Subcutaneous adipose tissue (tissue), 4 donors: Measurements from ENCODE around the gene TJP1. TPM values are rescaled to one million over a fixed set of nuclear protein-coding genes. Genes with fewer than 3 reads are reported as not detected.

Experiments used
- CTCF ChIP-seq: fragments of 450-650 bp; IDR thresholded peaks from one replicate; pipeline ENCODE4 v1.5.1; 2016; ENCODE audit warnings: low read depth, mild to moderate bottlenecking, control low read depth, antibody characterized with exemption, moderate library complexity
- total RNA-seq, 4 donors: library from RNA; depleted of rRNA; stranded (reverse); fragments of >200 nt; gene quantifications; one replicate each; pipeline ENCODE4 v1.1.0, GENCODE V29; 2016

Gene TJP1
- total RNA-seq, 4 donors from 2014 or later = 59.2 to 138 (median 121) TPM

- TF ChIP-seq CTCF = no peak
Observed at GRCh38 chr15:29749365-29750086, 72.7 kb downstream of the TJP1 start.

- no peak for TF ChIP-seq CTCF
Observed at GRCh38 chr15:29747837-29748417, 74.3 kb downstream of the TJP1 start.

GRCh38 chr15:29743475-29743874, 78.8 kb downstream of the TJP1 start:
- TF ChIP-seq CTCF = no peak

- TF ChIP-seq CTCF = no peak
Observed at GRCh38 chr15:29740692-29741311, 81.5 kb downstream of the TJP1 start.

GRCh38 chr15:29736744-29737020, 85.6 kb downstream of the TJP1 start:
- TF ChIP-seq CTCF = no peak

GRCh38 chr15:29736012-29736743, 86.1 kb downstream of the TJP1 start:
- no peak for TF ChIP-seq CTCF
